K562 treated with DMSO at 1 percent for 48 hours (cell line): ENCODE data around the gene POLE2. TPM values are rescaled to one million over a fixed set of nuclear protein-coding genes. Genes with fewer than 3 reads are reported as not detected.

ENCODE experiments used
- total RNA-seq: library from RNA; unstranded; fragments of 300-600 nt; gene quantifications from 2 replicates; pipeline ENCODE4 v1.2.3, GENCODE V29; 2022; ENCODE audit warnings: low replicate concordance; ENCODE audit errors: extremely low read depth

POLE2 gene, protein sequence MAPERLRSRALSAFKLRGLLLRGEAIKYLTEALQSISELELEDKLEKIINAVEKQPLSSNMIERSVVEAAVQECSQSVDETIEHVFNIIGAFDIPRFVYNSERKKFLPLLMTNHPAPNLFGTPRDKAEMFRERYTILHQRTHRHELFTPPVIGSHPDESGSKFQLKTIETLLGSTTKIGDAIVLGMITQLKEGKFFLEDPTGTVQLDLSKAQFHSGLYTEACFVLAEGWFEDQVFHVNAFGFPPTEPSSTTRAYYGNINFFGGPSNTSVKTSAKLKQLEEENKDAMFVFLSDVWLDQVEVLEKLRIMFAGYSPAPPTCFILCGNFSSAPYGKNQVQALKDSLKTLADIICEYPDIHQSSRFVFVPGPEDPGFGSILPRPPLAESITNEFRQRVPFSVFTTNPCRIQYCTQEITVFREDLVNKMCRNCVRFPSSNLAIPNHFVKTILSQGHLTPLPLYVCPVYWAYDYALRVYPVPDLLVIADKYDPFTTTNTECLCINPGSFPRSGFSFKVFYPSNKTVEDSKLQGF
- not detected in 2 replicates for total RNA-seq

DNA sequence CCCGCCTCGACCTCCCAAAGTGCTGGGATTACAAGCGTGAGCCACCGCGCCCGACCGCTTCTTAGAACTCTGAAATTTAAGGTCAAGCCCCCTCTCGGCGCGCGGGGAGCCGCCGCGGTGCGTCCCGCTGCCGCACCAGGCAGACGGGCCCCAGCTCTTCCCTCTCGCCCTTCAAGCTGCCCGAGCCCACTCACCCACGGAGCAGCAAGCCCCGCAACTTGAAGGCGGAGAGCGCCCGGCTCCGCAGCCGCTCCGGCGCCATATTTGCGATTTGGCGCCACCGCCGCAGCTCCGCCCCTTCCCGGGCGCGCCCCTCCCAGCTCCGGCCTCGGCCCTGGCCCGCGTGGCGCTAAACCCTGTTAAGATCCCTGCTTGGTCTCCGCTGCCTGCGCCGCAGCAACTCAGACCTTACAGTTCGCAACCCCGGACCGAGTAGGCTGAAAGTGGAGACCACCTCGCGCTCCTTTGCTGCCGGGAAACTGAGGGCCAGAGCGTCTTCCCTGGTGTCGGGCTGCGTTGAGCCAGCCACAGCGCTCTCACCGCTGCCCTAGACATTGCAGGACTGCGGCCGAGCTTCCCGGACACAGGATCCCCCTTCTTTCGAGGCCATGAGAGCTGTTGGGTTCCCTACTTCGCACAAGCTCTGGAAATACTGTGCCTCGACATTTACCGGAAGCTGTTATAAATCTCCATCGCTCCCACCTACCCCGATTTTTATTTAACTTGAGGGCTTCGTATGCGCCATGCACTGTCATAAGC, at the start of gene POLE2:
Gene POLE2 (minus strand): TSS at position 273 of the 759 bp plus-strand sequence. CDS start 11 bp downstream, at position 262.

DNA sequence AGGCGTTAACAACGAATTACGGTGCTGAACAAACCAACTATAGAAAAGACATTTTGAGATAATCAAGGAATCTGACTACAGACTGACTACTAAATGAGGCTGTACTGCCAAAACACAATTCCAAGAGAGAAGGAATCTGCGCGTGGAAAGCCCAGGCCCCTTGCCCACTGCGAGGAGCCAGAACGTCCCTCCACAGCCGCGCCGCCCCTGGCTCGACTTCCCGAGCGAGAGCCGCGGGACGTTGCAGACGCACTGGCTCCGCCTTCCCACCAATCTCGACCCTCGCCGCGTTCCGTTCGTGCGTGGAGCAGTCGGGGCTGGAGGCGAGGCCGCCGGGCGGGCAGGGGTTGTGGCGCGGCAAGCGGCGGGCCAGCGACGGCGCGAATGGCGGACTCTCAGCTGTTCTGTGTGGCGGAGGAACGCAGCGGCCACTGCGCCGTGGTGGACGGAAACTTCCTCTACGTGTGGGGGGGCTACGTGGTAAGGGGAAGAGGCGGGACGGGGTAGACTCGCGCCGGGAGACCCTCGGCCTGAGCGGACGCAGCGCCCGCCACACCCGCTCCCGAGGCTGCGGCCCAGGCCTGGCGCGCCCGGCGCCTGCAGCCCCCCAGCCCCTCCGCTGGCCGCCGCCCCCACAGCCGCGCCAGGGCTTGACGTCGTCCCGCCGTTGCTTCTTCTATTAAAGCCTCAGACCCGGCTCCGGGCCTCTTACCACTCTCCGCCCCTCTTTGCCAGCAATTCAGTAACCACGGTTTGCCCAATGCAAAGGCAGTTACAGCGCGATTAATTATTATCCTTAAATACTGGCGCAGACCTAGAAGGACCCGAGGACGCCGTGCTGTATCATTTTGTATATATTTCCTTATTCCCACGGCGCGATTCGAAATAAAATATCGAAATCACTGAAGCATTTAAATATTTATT, 5.1 kb upstream of the POLE2 start, which contains the start of gene KLHDC1:
Gene KLHDC1 (plus strand): TSS at position 310 of the 924 bp plus-strand sequence. CDS start 75 bp downstream, at position 385.

DNA sequence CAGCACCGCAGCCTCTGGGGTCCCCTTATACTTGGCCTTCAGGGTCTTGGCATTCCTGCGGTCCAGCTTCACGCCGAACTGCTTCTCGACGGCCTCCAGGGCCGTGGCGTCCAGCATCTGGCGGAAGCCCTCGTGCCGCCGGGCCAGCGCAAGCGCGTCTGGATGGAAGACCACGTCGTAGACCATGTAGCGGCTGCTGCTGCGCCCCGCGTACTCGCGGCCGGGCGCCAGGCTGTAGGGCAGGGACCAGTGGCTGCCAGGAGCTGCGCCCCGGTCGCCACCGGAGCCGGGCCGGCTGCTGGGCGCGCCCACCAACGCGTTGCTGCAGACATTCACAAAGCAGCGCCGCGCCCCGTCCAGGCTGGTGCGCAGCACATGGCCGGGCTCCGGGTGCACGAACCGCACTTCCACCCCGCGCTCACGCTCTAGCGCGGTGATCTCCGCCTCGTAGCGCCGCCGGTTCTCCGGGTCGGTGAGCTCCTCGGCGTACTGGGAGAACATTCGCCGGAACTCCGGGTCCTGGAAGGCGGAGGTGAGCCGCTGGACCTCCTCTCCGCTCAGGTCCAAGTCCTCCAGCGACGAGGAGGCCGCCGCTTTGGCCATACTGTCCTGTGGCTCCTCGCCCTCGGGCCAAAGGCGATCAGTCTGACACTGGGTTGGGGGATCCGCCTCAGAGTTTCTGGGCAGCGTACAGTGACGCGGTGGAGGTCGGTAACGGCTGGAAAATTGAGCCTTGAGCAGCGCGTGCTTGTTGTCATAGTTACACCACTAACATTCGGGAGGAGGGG, 53.3 kb downstream of the POLE2 start, which contains the start of gene DNAAF2:
Gene DNAAF2 (minus strand): TSS at position 698 of the 788 bp plus-strand sequence. CDS start 95 bp downstream, at position 603.

DNA sequence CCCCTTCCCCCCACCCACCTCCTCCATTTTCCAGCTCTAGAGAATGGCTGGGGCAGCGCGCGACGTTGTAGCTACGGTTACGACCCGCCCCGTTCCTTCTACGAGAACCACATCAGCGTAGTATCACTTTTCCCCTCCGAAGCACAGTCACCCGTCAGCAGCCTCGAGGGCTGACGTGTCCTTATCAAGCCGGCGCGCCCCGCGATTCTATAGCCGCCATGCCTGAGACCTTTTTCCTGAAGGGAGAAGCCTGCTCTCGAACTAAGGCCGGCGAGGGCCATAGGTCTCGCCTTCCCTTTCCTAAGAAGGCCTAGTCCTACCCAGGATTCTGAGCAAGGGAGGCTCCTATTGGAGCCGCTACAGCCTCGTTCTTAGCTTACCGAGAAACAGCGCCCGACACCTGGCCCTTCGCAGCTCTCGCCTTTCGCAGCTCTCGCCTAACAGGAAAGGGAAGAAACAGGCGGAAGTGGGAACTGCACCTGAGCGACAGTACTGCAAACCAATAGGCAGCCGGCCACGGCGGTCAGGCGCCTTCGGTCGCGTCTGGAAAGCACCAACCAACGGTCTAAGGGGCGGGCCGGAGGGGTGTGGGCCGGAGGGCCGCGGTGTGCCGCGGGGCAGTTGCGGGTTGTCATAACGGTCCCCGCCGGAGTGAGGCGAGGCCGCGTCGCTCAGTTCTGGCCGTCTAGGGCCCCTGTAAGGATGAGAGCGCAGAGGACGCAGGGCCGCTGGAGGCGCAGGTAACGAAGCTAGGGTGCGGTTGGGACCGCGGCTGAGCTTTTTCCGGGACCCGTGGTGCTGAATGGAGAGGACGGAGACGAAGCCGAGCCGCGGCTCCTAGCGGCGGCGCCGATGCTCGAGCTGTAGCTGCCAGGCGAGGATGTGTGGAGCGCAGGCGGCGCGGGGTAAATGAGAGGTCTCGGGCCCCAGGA, 67.6 kb downstream of the POLE2 start, which contains the start of the genes MGAT2 and RPL36AL:
Gene MGAT2 (plus strand): TSS at position 618 of the 932 bp plus-strand sequence. CDS start 470 bp downstream, outside the sequence.
Gene RPL36AL (minus strand): TSS at position 445 of the 932 bp plus-strand sequence. CDS start 1,522 bp downstream, outside the sequence.

DNA sequence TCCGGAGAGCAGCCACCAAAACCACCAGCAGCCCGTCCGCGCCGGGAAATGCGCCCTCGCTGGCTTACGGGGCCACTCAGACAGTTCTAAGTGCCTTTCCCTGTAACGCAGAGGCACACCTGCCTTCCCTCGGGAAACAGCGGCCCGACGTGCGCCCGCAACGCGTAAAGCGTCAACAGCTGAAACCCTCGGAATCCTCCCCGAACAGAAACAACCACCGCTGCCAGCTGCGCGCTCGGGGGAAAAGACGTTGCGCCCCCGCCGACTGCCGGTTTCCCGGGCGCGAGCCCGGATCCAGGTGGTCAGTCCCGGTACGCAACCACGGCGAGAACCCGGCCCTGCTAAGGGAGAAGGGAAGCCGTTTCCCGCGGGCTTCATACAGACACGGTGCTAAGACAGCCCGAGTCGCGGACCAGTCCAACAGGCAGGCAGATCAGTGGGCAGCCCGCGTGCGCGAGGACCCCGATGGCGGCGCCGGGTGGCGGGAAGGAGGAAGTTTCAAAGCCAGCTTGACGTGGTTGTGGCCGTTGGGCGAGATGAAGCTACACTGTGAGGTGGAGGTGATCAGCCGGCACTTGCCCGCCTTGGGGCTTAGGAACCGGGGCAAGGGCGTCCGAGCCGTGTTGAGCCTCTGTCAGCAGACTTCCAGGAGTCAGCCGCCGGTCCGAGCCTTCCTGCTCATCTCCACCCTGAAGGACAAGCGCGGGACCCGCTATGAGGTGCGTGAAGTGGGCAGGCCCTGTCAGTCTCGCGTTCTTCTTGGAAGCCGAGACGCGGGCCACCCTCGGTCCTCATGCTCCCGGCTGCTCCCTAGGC, 89.3 kb downstream of the POLE2 start, which contains the start of gene LRR1:
Gene LRR1 (plus strand): TSS at position 456 of the 816 bp plus-strand sequence. CDS start 81 bp downstream, at position 537.

Other genes starting within 250 kb of the POLE2 start
- gene RPS29, start 101.8 kb downstream of the POLE2 start, total RNA-seq, result not detected in 2 replicates
- not detected in 2 replicates for gene LRR1, start 89.3 kb downstream of the POLE2 start, total RNA-seq
- gene RPL36AL, start 67.6 kb downstream of the POLE2 start, total RNA-seq, result not detected in 2 replicates
- gene MGAT2, start 67.4 kb downstream of the POLE2 start, total RNA-seq, result not detected in 2 replicates
- not detected in 2 replicates for gene DNAAF2, start 53.0 kb downstream of the POLE2 start, total RNA-seq
- gene KLHDC1, start 4.9 kb upstream of the POLE2 start, total RNA-seq, result not detected in 2 replicates
- not detected in 2 replicates for gene KLHDC2, start 79.9 kb upstream of the POLE2 start, total RNA-seq
- gene NEMF, start 164.6 kb upstream of the POLE2 start, total RNA-seq, result not detected in 2 replicates
- gene ARF6, start 204.9 kb upstream of the POLE2 start, total RNA-seq, result not detected in 2 replicates